GM19023 (cell line): ENCODE measurements around the gene MACROH2A1.
A peak's percentile ranks its signal among the peaks of the same experiment; 100 is the strongest.

Source experiments
- ATAC-seq: cut with Tn5 transposase; IDR thresholded peaks from one replicate; pipeline ENCODE4 v1.9.1; 2021; ENCODE audit warnings: mild to moderate bottlenecking, moderate library complexity; ENCODE audit not compliant: unreplicated experiment

Gene MACROH2A1

DNA sequence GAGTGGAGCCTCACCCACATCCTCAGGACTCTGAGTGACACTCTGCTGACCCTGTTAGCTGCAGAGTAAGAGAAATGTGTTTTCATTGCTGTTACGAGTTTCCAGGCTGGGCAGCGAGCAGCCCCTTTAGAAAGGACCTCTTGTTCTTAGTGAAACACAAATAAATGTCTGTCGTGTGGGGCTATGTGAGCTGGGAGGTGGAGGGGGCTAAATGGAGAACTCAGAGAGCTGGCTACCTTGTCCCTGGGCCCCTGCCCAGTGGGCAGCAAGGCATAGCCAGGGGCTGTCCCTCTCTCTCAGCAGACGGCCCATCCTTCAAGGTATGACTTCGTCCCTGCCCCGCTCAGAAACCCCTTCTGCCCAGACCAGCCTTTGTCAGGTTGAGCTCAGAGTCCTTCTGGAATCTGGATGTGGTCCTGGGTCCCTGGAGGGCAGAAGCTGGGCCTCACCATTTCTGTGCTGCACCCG, 38.0 kb upstream of the MACROH2A1 start:
- ATAC-seq = no peak

DNA sequence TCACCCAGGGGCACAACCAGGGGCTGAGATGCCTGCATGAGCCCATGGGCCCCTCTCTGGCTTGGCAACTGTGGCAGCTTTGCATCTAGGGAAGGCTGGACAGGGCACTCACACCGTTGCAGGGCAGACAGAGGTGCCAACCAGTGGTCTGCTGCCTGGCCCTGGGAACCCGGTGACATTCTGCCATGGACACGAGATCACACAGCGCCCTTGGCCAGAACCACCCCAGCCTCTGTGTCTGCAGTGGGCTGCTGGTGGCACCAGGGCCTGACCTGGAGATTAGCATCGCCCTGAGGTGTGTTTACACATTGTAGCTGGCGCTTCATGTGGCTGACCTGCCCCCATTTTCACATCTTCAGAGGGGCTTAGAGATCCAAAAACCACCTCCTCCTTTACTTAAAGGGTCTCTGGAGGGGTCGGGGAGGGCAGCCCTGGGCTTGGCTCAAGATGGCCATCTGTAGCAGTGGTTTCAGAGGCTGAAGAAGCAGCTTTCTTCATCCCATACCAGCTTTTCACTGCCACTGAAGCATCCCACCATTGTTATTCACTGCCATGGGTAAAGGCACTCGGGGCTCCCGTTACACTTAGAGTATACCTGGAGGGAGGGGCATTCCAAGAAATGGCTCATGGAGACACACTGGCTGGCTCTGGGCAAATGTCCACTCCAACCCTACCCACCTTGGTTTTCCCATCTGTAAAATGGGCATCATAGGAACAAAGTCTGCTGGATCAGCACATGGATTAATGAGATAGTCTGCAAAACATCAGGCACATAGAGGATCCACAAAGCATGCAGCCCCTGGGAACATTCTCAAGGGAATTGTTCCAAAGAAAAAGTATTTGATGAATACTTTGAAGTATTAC, 36.7 kb upstream of the MACROH2A1 start:
- ATAC-seq = no peak

GRCh38 chr5:135434591-135435466, 35.8 kb upstream of the MACROH2A1 start:
- no peak for ATAC-seq

DNA sequence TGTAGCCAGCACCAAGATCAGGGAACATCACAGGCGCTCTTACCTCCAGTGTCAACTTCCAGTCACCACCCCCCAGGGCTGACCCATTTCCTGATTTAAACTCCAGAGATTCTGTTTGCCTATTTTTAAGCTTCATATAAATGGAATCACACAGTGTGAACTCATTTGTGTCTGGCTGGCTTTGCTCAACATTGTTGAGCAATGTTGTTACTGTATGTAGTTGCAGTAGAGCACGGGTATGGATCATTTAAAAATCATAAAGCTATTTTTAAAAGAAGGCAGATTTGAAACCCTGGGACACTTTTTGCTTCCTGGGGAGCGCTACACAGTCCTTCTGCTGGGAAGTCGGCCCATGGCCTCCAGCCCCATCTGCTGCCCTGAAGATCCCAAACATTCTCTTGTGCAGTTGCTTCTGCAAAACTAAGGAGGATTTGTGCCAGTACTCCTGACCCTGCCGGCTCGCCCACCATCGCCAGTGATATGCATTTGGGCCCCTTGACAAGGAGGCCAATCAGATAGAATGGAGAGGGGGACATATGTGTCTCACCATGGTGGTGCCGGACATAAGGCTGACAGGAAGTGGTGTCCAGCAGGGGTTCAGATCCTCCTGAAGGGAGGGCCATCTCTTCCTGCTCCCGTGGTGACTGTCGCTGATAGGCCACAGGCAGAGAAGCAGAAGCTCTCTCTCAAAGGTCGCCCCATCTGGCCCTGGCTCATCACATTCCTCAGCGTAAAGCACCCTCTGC, 34.8 kb upstream of the MACROH2A1 start:
- no peak for ATAC-seq

GRCh38 chr5:135432113-135432512, 33.1 kb upstream of the MACROH2A1 start:
- no peak for ATAC-seq

- no peak for ATAC-seq
Observed at GRCh38 chr5:135430135-135430437, 31.1 kb upstream of the MACROH2A1 start.

GRCh38 chr5:135429301-135430134, 30.5 kb upstream of the MACROH2A1 start:
- no peak for ATAC-seq

- ATAC-seq = no peak
Observed at GRCh38 chr5:135428586-135428985, 29.6 kb upstream of the MACROH2A1 start.

DNA sequence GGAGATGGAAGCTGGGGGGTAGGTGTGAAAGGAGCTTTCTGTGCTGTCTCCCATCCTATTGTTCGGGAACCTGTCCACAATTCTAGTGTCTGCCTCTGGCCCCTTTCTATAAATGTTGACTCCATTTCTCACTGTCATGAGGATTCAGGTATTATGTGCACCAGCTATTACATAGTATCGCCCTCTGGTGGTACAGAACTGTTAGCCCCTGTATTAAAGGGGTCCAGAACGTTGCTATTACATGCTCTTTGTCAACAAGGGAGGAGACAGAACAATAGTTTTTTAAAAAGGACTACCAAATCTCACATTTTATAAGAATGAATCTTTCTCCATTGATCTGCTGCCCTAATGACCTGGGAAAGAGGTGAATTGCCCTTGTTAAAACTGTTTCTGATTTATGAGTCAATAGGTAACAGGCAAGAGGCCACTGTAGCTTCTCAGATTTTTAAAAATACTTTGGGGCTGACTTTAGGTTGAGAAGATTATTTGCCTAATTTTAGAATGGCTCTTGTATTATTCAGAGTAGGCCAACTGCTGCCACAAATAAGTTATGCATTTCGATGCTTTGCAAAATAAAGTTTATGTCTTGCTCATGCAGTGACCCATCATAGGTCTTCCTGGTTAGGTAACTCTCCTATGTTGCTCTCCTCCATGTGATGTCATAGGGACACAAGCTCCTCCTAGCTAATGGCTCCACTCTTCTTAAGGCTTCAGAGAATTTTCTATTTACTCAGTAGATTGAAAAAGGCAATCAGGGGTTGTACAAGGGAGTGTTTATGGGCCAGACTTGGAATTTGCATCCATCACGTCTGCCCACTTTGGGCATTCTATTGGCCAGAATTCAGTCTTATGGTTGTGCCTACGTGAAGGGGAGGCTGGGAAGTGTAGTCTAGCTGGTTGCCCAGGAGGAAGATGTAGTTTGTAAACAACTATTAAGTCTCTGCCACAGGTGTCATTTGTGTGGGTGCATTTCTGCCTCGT, 27.4 kb upstream of the MACROH2A1 start:
- ATAC-seq = peak; percentile 78

DNA sequence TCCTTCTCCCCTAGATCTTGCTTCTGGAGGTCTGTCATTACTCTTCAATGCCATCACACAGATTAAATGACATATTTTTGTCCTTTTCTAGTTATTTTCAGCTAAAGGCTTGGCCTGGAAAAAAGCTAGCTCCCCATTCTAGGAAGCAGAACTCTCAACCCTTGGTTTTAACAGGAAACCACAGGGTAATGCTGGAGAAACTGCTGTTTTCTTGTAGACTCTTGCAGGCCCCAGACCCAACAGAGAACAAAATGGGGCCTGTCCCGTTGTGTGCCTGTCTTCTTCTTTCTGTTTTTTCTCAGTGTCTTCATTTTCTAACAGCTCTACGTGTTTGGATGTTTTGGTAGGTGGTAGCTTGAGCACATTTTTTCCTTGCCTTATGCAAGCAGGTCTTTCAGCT, 26.6 kb upstream of the MACROH2A1 start:
- no peak for ATAC-seq

GRCh38 chr5:135423846-135424168, 24.8 kb upstream of the MACROH2A1 start:
- ATAC-seq = no peak

DNA sequence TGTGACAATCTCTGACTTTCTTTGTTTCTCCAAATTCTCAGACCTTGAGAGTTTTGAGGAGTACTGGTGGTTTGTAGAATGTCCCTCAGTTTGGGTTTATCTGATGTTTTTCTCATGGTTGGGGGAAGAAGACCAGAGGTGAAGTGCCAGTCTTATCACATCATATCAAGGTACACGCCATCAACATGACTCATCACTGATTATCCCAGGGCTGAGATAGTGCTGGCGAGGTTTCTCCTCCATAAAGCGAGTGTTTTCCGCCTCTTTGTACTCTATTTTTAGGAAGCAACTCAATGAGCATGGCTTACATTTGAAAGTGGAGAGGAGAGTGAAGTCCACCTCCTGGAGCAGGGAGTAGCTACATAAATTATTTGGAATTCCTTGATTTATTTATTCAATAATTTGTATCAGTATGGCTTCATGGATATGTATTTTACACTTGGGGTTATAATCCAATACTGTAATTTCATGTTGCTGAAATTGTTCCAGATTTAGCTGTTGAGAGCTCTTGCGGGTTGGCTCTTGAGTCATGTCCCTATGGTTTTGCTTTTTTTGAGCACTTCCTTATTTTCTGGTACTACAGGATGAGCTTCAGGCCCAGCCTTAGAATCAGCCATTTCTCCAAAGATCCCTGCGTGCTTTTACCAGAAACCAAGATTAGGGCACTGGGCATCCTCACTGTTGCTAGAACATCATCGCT, 24.3 kb upstream of the MACROH2A1 start:
- ATAC-seq = no peak

GRCh38 chr5:135422419-135422818, 23.4 kb upstream of the MACROH2A1 start:
- ATAC-seq = no peak

GRCh38 chr5:135417083-135417482, 18.1 kb upstream of the MACROH2A1 start:
- no peak for ATAC-seq

GRCh38 chr5:135405082-135405481, 6.1 kb upstream of the MACROH2A1 start:
- ATAC-seq = no peak

DNA sequence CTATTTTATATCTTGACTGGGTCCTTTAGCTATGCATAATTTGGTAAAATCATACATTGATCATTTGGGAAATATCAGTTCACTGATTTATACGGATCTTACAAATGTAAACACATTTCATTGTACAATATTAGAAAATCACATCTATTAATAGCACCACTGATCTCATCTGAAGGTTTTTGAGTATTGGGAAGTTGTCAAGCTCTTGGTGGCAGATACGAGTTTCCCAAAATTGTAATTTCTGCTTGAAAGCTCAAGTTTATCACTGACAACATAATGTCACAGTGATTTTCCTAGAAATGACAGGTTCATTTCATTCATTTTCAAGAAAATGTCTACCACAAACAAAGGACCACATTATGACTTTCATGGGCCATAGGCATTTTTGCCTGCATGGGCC, 3.0 kb upstream of the MACROH2A1 start:
- no peak for ATAC-seq

- ATAC-seq = no peak
Observed at GRCh38 chr5:135400866-135401265, 1.8 kb upstream of the MACROH2A1 start.

- no peak for ATAC-seq
Observed at GRCh38 chr5:135399794-135400542, 937 bp upstream of the MACROH2A1 start.
